WTC11 (cell line): ENCODE results near the gene KBTBD7. TPM values are rescaled to one million over a fixed set of nuclear protein-coding genes. Genes with fewer than 3 reads are reported as not detected.

Experiments used
- ATAC-seq: fragments of 200-7000 bp; cut with Tn5 transposase; 2 replicates; pipeline ENCODE4 v1.10.0; 2021; ENCODE audit warnings: mild to moderate bottlenecking, moderate library complexity
- CTCF ChIA-PET: fragments of 300-600 bp; sonication (Branson Sonifier 250); formaldehyde crosslinking; loops from one replicate; lab custom pipeline; 2021; ENCODE audit warnings: antibody characterized with exemption; lab: Charles Lee
- POLR2A ChIA-PET: fragments of 350-600 bp; sonication (Branson Sonifier 250); formaldehyde crosslinking; loops from one replicate; lab custom pipeline; 2021; ENCODE audit warnings: antibody characterized with exemption; lab: Charles Lee
- DNase-seq: peaks from one replicate; pipeline ENCODE4 v3.0.0; 2021; ENCODE audit warnings: low spot score
- H3K27ac Mint-ChIP-seq: 2 replicates; pipeline ENCODE4 v1.8.0; 2021; ENCODE audit warnings: mixed read lengths
- H3K27me3 Mint-ChIP-seq: 2 replicates; pipeline ENCODE4 v1.8.0; 2021; ENCODE audit warnings: low read depth, mild to moderate bottlenecking, moderate library complexity, mixed read lengths
- H3K36me3 Mint-ChIP-seq: 2 replicates; pipeline ENCODE4 v1.8.0; 2021; ENCODE audit warnings: mixed read lengths
- H3K4me1 Mint-ChIP-seq: 2 replicates; pipeline ENCODE4 v1.8.0; 2022; ENCODE audit warnings: mixed read lengths
- H3K4me3 Mint-ChIP-seq: 2 replicates; pipeline ENCODE4 v1.8.0; 2021; ENCODE audit warnings: mild to moderate bottlenecking, moderate library complexity, mixed read lengths
- H3K9me3 Mint-ChIP-seq: 2 replicates; pipeline ENCODE4 v1.8.0; 2021; ENCODE audit warnings: mixed read lengths
- CREB1 ChIP-seq: sonication (generic); formaldehyde crosslinking; IDR thresholded peaks from 2 replicates; pipeline ENCODE4 v1.8.0; 2023; ENCODE audit warnings: mild to moderate bottlenecking, missing genetic modification reagents
- ESRRA ChIP-seq: sonication (generic); formaldehyde crosslinking; IDR thresholded peaks from 2 replicates; pipeline ENCODE4 v1.8.1; 2022; ENCODE audit warnings: mild to moderate bottlenecking, missing genetic modification reagents, borderline replicate concordance
- ETV6 ChIP-seq: sonication (generic); formaldehyde crosslinking; IDR thresholded peaks from 2 replicates; pipeline ENCODE4 v1.8.1; 2022; ENCODE audit warnings: mild to moderate bottlenecking, missing genetic modification reagents
- FOXK1 ChIP-seq: sonication (generic); formaldehyde crosslinking; IDR thresholded peaks from 2 replicates; pipeline ENCODE4 v1.8.0; 2022; ENCODE audit warnings: mild to moderate bottlenecking, moderate library complexity, missing genetic modification reagents
- GRHL2 ChIP-seq: fragments of 250-450 bp; sonication (Bioruptor Pico); IDR thresholded peaks from 2 replicates; pipeline ENCODE4 v1.8.0; 2022; ENCODE audit warnings: mild to moderate bottlenecking, moderate library complexity; ENCODE audit not compliant: insufficient replicate concordance, severe bottlenecking
- JUN ChIP-seq: sonication (generic); formaldehyde crosslinking; IDR thresholded peaks from 2 replicates; pipeline ENCODE4 v1.8.0; 2023; ENCODE audit warnings: mild to moderate bottlenecking, missing genetic modification reagents
- NFATC4 ChIP-seq: fragments of 250-450 bp; sonication (Bioruptor Pico); IDR thresholded peaks from 2 replicates; pipeline ENCODE4 v1.9.0; 2021; ENCODE audit warnings: mild to moderate bottlenecking
- NR2C2 ChIP-seq: sonication (generic); formaldehyde crosslinking; IDR thresholded peaks from 2 replicates; pipeline ENCODE4 v1.8.0; 2022; ENCODE audit warnings: mild to moderate bottlenecking, missing genetic modification reagents
- RELA ChIP-seq: sonication (generic); formaldehyde crosslinking; IDR thresholded peaks from 2 replicates; pipeline ENCODE4 v1.8.1; 2022; ENCODE audit warnings: missing genetic modification reagents, mild to moderate bottlenecking, borderline replicate concordance
- RORB ChIP-seq: fragments of 250-450 bp; sonication (Bioruptor Pico); IDR thresholded peaks from 2 replicates; pipeline ENCODE4 v1.9.0; 2021; ENCODE audit warnings: mild to moderate bottlenecking
- SOX15 ChIP-seq: fragments of 250-450 bp; sonication (Bioruptor Pico); IDR thresholded peaks from 2 replicates; pipeline ENCODE4 v1.9.0; 2021; ENCODE audit warnings: mild to moderate bottlenecking
- STAT6 ChIP-seq: sonication (generic); formaldehyde crosslinking; conservative IDR thresholded peaks from 2 replicates; pipeline ENCODE4 v1.8.1; 2023; ENCODE audit warnings: mild to moderate bottlenecking, low read depth, missing genetic modification reagents, moderate library complexity
- ZNF121 ChIP-seq: sonication (generic); formaldehyde crosslinking; IDR thresholded peaks from 2 replicates; pipeline ENCODE4 v1.8.0; 2023; ENCODE audit warnings: missing genetic modification reagents
- ZNF219 ChIP-seq: sonication (generic); formaldehyde crosslinking; IDR thresholded peaks from 2 replicates; pipeline ENCODE4 v1.8.0; 2023; ENCODE audit warnings: missing genetic modification reagents, mild to moderate bottlenecking, borderline replicate concordance
- ZNF425 ChIP-seq: fragments of 250-450 bp; sonication (Bioruptor Pico); conservative IDR thresholded peaks from 2 replicates; pipeline ENCODE4 v1.9.0; 2021; ENCODE audit warnings: mild to moderate bottlenecking
- total RNA-seq: library from RNA; stranded (reverse); gene quantifications from 3 replicates; pipeline ENCODE4 v1.2.3, GENCODE V29; 2021
- TF ChIP-seq, protein P1 (sequence below): sonication (generic); formaldehyde crosslinking; IDR thresholded peaks from 2 replicates; pipeline ENCODE4 v1.8.1; 2023; ENCODE audit warnings: mild to moderate bottlenecking, moderate library complexity, missing genetic modification reagents
- TF ChIP-seq, protein P2 (sequence below): sonication (generic); formaldehyde crosslinking; IDR thresholded peaks from 2 replicates; pipeline ENCODE4 v1.8.0; 2022; ENCODE audit warnings: mild to moderate bottlenecking, missing genetic modification reagents
- TF ChIP-seq, protein P3 (sequence below): sonication (generic); formaldehyde crosslinking; IDR thresholded peaks from 2 replicates; pipeline ENCODE4 v1.8.1; 2023; ENCODE audit warnings: mild to moderate bottlenecking, missing genetic modification reagents
- TF ChIP-seq, protein P4 (sequence below): sonication (generic); formaldehyde crosslinking; conservative IDR thresholded peaks from 2 replicates; pipeline ENCODE4 v1.8.1; 2022; ENCODE audit warnings: mild to moderate bottlenecking, missing genetic modification reagents
- TF ChIP-seq, protein P5 (sequence below): sonication (generic); formaldehyde crosslinking; IDR thresholded peaks from 2 replicates; pipeline ENCODE4 v1.8.1; 2022; ENCODE audit warnings: low read depth, missing genetic modification reagents, borderline replicate concordance

Gene KBTBD7
- total RNA-seq, 1 experiment from 2014 or later = 15.7 TPM

GRCh38 chr13:41156620-41157019 is 37.7 kb downstream of the KBTBD7 start:
- no peaks in the 10 kb centered on the region; the same call in 1 of the 2 replicates for H3K27me3 Mint-ChIP-seq
- TF ChIP-seq GRHL2 (CRISPR knock-in tag) (no peak), RELA (CRISPR knock-in tag) (no peak), NFATC4 (no peak), ETV6 (CRISPR knock-in tag) (no peak), ESRRA (CRISPR knock-in tag) (no peak), ZNF219 (no peak), JUN (CRISPR knock-in tag) (no peak), ZNF121 (no peak), CREB1 (no peak), FOXK1 (CRISPR knock-in tag) (no peak), SOX15 (CRISPR knock-in tag) (no peak), RORB (CRISPR knock-in tag) (no peak), ZNF425 (CRISPR knock-in tag) (no peak)
- TF ChIP-seq, protein P1, sequence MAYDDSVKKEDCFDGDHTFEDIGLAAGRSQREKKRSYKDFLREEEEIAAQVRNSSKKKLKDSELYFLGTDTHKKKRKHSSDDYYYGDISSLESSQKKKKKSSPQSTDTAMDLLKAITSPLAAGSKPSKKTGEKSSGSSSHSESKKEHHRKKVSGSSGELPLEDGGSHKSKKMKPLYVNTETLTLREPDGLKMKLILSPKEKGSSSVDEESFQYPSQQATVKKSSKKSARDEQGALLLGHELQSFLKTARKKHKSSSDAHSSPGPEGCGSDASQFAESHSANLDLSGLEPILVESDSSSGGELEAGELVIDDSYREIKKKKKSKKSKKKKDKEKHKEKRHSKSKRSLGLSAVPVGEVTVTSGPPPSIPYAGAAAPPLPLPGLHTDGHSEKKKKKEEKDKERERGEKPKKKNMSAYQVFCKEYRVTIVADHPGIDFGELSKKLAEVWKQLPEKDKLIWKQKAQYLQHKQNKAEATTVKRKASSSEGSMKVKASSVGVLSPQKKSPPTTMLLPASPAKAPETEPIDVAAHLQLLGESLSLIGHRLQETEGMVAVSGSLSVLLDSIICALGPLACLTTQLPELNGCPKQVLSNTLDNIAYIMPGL (CRISPR knock-in tag) = no peak
- TF ChIP-seq, protein P2, sequence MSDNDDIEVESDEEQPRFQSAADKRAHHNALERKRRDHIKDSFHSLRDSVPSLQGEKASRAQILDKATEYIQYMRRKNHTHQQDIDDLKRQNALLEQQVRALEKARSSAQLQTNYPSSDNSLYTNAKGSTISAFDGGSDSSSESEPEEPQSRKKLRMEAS (CRISPR knock-in tag) = no peak
- TF ChIP-seq, protein P3, sequence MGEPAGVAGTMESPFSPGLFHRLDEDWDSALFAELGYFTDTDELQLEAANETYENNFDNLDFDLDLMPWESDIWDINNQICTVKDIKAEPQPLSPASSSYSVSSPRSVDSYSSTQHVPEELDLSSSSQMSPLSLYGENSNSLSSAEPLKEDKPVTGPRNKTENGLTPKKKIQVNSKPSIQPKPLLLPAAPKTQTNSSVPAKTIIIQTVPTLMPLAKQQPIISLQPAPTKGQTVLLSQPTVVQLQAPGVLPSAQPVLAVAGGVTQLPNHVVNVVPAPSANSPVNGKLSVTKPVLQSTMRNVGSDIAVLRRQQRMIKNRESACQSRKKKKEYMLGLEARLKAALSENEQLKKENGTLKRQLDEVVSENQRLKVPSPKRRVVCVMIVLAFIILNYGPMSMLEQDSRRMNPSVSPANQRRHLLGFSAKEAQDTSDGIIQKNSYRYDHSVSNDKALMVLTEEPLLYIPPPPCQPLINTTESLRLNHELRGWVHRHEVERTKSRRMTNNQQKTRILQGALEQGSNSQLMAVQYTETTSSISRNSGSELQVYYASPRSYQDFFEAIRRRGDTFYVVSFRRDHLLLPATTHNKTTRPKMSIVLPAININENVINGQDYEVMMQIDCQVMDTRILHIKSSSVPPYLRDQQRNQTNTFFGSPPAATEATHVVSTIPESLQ (CRISPR knock-in tag) = no peak
- TF ChIP-seq, protein P4, sequence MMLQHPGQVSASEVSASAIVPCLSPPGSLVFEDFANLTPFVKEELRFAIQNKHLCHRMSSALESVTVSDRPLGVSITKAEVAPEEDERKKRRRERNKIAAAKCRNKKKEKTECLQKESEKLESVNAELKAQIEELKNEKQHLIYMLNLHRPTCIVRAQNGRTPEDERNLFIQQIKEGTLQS (CRISPR knock-in tag) = no peak
- TF ChIP-seq, protein P5, sequence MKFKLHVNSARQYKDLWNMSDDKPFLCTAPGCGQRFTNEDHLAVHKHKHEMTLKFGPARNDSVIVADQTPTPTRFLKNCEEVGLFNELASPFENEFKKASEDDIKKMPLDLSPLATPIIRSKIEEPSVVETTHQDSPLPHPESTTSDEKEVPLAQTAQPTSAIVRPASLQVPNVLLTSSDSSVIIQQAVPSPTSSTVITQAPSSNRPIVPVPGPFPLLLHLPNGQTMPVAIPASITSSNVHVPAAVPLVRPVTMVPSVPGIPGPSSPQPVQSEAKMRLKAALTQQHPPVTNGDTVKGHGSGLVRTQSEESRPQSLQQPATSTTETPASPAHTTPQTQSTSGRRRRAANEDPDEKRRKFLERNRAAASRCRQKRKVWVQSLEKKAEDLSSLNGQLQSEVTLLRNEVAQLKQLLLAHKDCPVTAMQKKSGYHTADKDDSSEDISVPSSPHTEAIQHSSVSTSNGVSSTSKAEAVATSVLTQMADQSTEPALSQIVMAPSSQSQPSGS (CRISPR knock-in tag) = no peak
- TF ChIP-seq, all 79 proteins: peak for 0
- DNase-seq (no peak), ATAC-seq (no peak)
- ChIA-PET POLR2A (no interaction called here), CTCF (no interaction called here)
- Mint-ChIP-seq H3K9me3 (peaks cover 19% of the 10 kb centered on the region), H3K27ac (peak overlapping the region; percentile 70; the same call in 1 of the 2 replicates), H3K4me3 (no peak overlapping the region), H3K4me1 (peaks cover 66% of the 10 kb centered on the region), H3K36me3 (peaks cover 15% of the 10 kb centered on the region)

DNA sequence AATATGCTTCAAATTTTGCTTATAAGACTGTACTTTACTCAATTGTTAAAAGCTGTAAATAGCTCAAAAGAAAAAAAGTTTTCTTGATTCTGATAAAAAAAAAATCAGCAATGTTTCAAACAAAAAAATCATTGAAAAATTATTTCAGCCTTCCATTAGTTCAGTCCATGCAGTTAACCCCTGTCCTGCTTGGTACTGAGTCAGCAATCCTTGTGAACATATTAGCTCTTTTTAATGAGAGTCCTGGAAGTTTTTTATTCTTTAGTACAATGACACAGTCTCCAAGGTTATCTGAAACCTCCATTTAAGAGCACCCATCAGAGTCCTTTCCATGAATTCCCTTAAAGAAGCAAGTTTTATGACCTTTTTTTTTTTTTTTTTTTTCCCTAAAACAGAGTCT is 40.3 kb downstream of the KBTBD7 start:
- Mint-ChIP-seq H3K4me3 (no peak overlapping the region), H3K27me3 (peaks cover 15% of the 10 kb centered on the region), H3K27ac (no peak overlapping the region), H3K9me3 (peaks cover 45% of the 10 kb centered on the region), H3K36me3 (peaks cover 40% of the 10 kb centered on the region), H3K4me1 (peaks cover 40% of the 10 kb centered on the region)
- TF ChIP-seq STAT6 (no peak), NR2C2 (CRISPR knock-in tag) (no peak)
- ChIA-PET CTCF (interaction anchor here (0.7 kb wide), 1 partner anchor 243 kb away, joined by 4 read pairs; no protein-coding TSS in a partner anchor), POLR2A (no interaction called here)
- no peak for DNase-seq
- ATAC-seq = no peak
